GM19193 (cell line): ENCODE measurements around the gene HNRNPUL2.

Source experiments
- POLR2A ChIP-seq: IDR thresholded peaks from 4 replicates; pipeline ENCODE4 v1.6.1; 2011; ENCODE audit not compliant: insufficient read depth, insufficient read length; ENCODE audit errors: extremely low read depth

HNRNPUL2 gene

GRCh38 chr11:62664405-62665074 is 62.7 kb downstream of the HNRNPUL2 start:
- TF ChIP-seq POLR2A, result no peak
